GM23248 (cell line): Measurements from ENCODE around the gene JADE2. TPM values are rescaled to one million over a fixed set of nuclear protein-coding genes. Genes with fewer than 3 reads are reported as not detected.

Experiments used
- DNase-seq: peaks from one replicate; pipeline ENCODE4 v3.0.0-alpha.2; 2015
- H2AFZ ChIP-seq: fragments of 200-600 bp; sonication (generic); 2 replicates; pipeline ENCODE4 v1.6.1; 2016; ENCODE audit warnings: antibody characterized with exemption
- H3F3A ChIP-seq: fragments of 200-600 bp; sonication (generic); 2 replicates; pipeline ENCODE4 v1.6.1; 2016; ENCODE audit warnings: mild to moderate bottlenecking, antibody characterized with exemption, mixed run types; ENCODE audit not compliant: insufficient read depth
- H3K27ac ChIP-seq: fragments of 200-600 bp; sonication (generic); 2 replicates; pipeline ENCODE4 v1.5.1; 2016; ENCODE audit warnings: mild to moderate bottlenecking
- H3K27me3 ChIP-seq: fragments of 200-600 bp; sonication (generic); replicated peaks from 2 replicates; pipeline ENCODE4 v1.6.1; 2016; ENCODE audit warnings: mild to moderate bottlenecking; ENCODE audit not compliant: insufficient read depth
- H3K36me3 ChIP-seq: fragments of 200-600 bp; sonication (generic); 2 replicates; pipeline ENCODE4 v1.6.1; 2016; ENCODE audit warnings: low read depth, mild to moderate bottlenecking
- H3K4me1 ChIP-seq: fragments of 200-600 bp; sonication (generic); 2 replicates; pipeline ENCODE4 v1.6.1; 2016; ENCODE audit warnings: mild to moderate bottlenecking; ENCODE audit not compliant: insufficient read depth
- H3K4me2 ChIP-seq: fragments of 200-600 bp; sonication (generic); one replicate; pipeline ENCODE4 v1.6.1; 2016; ENCODE audit warnings: mild to moderate bottlenecking; ENCODE audit not compliant: unreplicated experiment
- H3K4me3 ChIP-seq: fragments of 200-600 bp; sonication (generic); 2 replicates; pipeline ENCODE4 v1.5.1; 2016; ENCODE audit warnings: mild to moderate bottlenecking
- H3K79me2 ChIP-seq: fragments of 200-600 bp; sonication (generic); 2 replicates; pipeline ENCODE4 v1.6.1; 2016; ENCODE audit warnings: mild to moderate bottlenecking; ENCODE audit not compliant: insufficient read depth
- H3K9ac ChIP-seq: fragments of 200-600 bp; sonication (generic); 2 replicates; pipeline ENCODE4 v1.6.1; 2016; ENCODE audit warnings: mild to moderate bottlenecking
- H3K9me2 ChIP-seq: fragments of 200-600 bp; sonication (generic); 2 replicates; pipeline ENCODE4 v1.6.1; 2016; ENCODE audit warnings: mixed run types, mild to moderate bottlenecking, moderate library complexity; ENCODE audit not compliant: insufficient read depth
- H3K9me3 ChIP-seq: fragments of 200-600 bp; sonication (generic); one replicate; pipeline ENCODE4 v1.6.1; 2017; ENCODE audit warnings: low read depth
- H4K20me1 ChIP-seq: fragments of 200-600 bp; sonication (generic); 2 replicates; pipeline ENCODE4 v1.6.0; 2016; ENCODE audit not compliant: insufficient read depth
- EZH2 ChIP-seq: fragments of 200-600 bp; sonication (generic); IDR thresholded peaks from 2 replicates; pipeline ENCODE4 v1.6.1; 2018; ENCODE audit warnings: antibody characterized with exemption, mild to moderate bottlenecking; ENCODE audit not compliant: insufficient read depth, poor library complexity, severe bottlenecking
- EZH2phosphoT487 ChIP-seq: fragments of 200-600 bp; sonication (generic); IDR thresholded peaks from 2 replicates; pipeline ENCODE4 v1.6.1; 2018; ENCODE audit warnings: antibody characterized with exemption, moderate library complexity, mild to moderate bottlenecking, low read depth; ENCODE audit not compliant: insufficient read depth
- WGBS, 2 experiments: methylation state at CpG; one replicate each; pipeline ENCODE4 v1.1.6; 2015 to 2017; ENCODE audit warnings: low lambda C conversion rate in 2 of 2, low coverage in 1 of 2; ENCODE audit errors: missing lambda C conversion rate in 2 of 2; 5-methylcytosine and 5-hydroxymethylcytosine counted together
- in situ Hi-C: fragments of 300-500 bp; cut with MboI; formaldehyde crosslinking; loops from 2 replicates; pipeline ENCODE4 v1.15.0; 2020
- polyA plus RNA-seq: library from polyadenylated mRNA; unstranded; fragments of >200 nt; fragmentation: Nextera tagmentation; extraction: Ambion mirVana; gene quantifications from 2 replicates; pipeline ENCODE4 v1.2.1, GENCODE V29; 2016
- total RNA-seq: library from RNA; depleted of rRNA; stranded (reverse); fragments of >200 nt; shearing (Covaris generic); gene quantifications from 2 replicates; pipeline ENCODE4 v1.2.3, GENCODE V29; 2014

JADE2 gene
- total and polyA plus RNA-seq, 2 experiments from 2014 or later = 7.1 to 18.0 TPM

DNA sequence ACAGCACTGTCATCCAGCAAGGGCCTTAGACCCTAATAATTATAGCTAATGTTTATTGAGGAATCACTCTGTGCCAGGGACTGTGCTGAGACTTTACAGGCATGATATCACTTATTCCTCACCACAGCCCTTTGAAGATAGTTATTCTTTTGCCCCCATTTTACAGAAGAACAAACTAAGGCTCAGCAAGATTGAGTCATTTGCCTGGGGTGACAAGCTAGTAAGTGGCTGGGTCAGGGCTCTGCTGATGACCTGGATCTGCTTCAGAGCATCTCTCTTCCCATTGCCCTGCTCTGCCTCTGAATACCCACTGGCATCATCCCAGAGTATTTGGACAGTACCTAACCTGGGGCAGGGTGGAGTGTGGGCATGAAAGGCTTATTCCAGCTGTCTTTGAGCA lies 11.8 kb downstream of the JADE2 start:
- Histone ChIP-seq H2AFZ (no peak overlapping the region), H3K9me3 (no peaks in the 10 kb centered on the region), H4K20me1 (no peaks in the 10 kb centered on the region), H3F3A (no peaks in the 10 kb centered on the region), H3K27me3 (no peaks in the 10 kb centered on the region), H3K4me2 (no peak overlapping the region), H3K4me1 (no peaks in the 10 kb centered on the region), H3K9me2 (no peaks in the 10 kb centered on the region), H3K27ac (no peak overlapping the region), H3K79me2 (peaks cover 60% of the 10 kb centered on the region), H3K36me3 (peaks cover 13% of the 10 kb centered on the region; the same call in 1 of the 2 replicates), H3K4me3 (no peak overlapping the region), H3K9ac (no peak overlapping the region)
- in situ Hi-C loops = no loop called here
- no peak for TF ChIP-seq EZH2
- no peak for TF ChIP-seq EZH2phosphoT487
- DNase-seq = no peak

DNA sequence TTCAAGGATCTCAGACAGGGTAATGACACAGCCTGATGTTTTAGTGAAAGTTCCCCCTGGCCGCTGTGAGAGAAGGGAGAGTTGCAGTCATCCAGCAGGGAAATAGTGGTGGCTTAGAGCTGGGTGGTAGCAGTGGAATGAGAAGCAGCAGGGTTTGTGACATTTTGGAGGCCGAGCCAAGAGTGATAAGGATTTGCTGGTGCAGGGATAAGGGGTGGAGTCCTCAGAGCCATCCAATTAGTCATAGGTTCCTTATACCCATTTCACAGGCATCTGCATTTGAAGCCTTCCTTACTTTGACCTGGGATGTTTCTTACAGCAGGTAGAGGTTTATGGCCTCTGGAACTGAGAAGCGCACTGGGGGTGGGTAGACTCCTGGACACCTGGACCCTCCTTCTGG lies 12.8 kb downstream of the JADE2 start:
- H2AFZ ChIP-seq = no peak overlapping the region
- H3K4me3 ChIP-seq = no peak overlapping the region
- no peaks in the 10 kb centered on the region for H3K9me3 ChIP-seq
- no peak for TF ChIP-seq EZH2
- no peak for DNase-seq
- no peaks in the 10 kb centered on the region for H3K4me1 ChIP-seq
- in situ Hi-C loops = no loop called here
- H3K9me2 ChIP-seq = no peaks in the 10 kb centered on the region
- no peak overlapping the region for H3K4me2 ChIP-seq
- no peak overlapping the region for H3K9ac ChIP-seq
- H3K27me3 ChIP-seq = no peaks in the 10 kb centered on the region
- H3K27ac ChIP-seq = no peak overlapping the region
- WGBS, 2 experiments = 92 to 96% methylated on average over 3 of the region's 3 CpGs
- H4K20me1 ChIP-seq = no peaks in the 10 kb centered on the region
- H3F3A ChIP-seq = no peaks in the 10 kb centered on the region
- peaks cover 53% of the 10 kb centered on the region for H3K79me2 ChIP-seq
- H3K36me3 ChIP-seq = peaks cover 13% of the 10 kb centered on the region; the same call in 1 of the 2 replicates

DNA sequence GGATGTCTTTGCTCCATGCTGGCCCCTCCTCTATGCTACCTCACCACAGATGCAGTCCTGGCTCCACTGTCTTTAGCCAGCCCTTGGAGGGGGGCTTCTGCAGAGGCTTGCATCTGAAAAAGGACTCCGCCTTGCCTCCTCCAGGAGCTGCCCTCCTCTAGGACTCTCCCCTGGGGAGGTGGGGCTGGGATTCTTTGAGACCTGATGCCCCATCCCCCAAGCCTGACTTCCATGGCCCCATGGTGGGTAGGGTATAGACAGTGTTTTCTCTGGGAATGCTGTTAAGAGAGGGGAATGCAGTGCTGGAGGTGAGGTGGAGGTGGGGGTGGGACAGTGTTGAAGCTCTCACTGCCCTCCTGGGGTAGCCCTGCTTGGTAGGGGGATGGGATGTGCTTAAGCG lies 14.3 kb downstream of the JADE2 start:
- no peak for TF ChIP-seq EZH2phosphoT487
- TF ChIP-seq EZH2 = no peak
- H3K36me3 ChIP-seq = peaks cover 13% of the 10 kb centered on the region; the same call in 1 of the 2 replicates
- in situ Hi-C loops = no loop called here

DNA sequence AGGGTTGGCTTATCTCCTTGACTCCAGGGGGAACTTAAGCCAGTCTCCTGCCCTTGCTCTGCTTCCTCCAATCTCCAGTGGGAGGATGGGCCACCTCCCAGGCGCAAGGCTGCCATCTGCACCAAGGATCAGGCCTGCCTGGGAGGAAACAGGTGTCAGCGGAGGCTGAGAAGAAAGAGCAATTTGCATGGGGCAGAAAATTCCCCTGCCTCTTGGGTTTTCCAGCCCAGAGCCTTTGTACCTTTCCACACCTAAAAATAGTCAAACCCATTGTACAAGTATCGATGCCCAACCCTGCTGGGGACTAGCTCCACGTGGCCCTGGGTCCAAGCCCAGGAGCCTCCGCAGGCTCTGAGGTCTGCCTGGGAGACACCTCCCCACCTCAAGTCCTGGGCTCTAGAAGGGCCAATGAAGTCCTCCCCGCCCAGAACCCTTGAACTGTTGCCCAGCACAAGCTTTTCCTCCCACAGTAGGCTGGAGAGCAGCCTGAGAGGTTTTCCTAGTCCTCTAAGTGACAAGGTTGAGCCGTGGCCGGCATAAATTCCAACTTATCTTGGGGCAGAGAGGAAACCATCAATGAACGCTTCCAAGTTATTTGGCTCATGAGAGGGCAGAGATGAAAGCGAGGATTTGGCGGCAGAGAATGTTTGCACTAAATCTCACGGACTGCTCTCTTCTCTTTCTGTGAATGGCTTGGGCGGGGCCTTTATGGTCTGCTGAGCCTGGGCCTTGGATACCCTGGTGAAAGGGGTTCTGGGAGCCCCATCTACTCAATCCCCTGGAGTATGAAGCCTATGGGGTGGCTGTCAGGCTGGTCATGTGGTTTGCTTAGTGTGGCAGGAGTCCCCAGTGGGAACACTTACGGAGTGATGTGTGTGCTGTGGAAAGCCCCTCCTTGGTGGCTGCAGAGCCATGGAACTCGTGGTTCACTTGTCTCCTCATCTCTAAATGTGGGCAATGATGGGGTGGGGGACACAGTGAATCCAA lies 15.6 kb downstream of the JADE2 start:
- Histone ChIP-seq H3K4me1 (no peaks in the 10 kb centered on the region), H3K27ac (no peak overlapping the region), H3K9me3 (no peaks in the 10 kb centered on the region), H3K4me3 (no peak overlapping the region), H4K20me1 (no peaks in the 10 kb centered on the region), H2AFZ (no peak overlapping the region), H3K27me3 (no peaks in the 10 kb centered on the region), H3K4me2 (no peak overlapping the region), H3K36me3 (peaks cover 13% of the 10 kb centered on the region; the same call in 1 of the 2 replicates), H3F3A (no peaks in the 10 kb centered on the region), H3K9me2 (no peaks in the 10 kb centered on the region), H3K9ac (no peak overlapping the region), H3K79me2 (peaks cover 25% of the 10 kb centered on the region)
- TF ChIP-seq EZH2phosphoT487 (no peak), EZH2 (no peak)
- in situ Hi-C loops = no loop called here
- no peak for DNase-seq
- 90 to 91% methylated on average over 15 of the region's 15 CpGs for WGBS, 2 experiments

More for the DNA sequence above, 14.3 kb downstream of the JADE2 start:
- no peaks in the 10 kb centered on the region for H3K9me3 ChIP-seq
- no peaks in the 10 kb centered on the region for H4K20me1 ChIP-seq
- H3F3A ChIP-seq = no peaks in the 10 kb centered on the region
- no peak overlapping the region for H3K4me2 ChIP-seq
- no peak overlapping the region for H3K4me3 ChIP-seq
- DNase-seq = no peak
- H3K27ac ChIP-seq = no peak overlapping the region
- H3K9ac ChIP-seq = no peak overlapping the region
- no peaks in the 10 kb centered on the region for H3K27me3 ChIP-seq
- no peak overlapping the region for H2AFZ ChIP-seq
- no peaks in the 10 kb centered on the region for H3K4me1 ChIP-seq
- peaks cover 38% of the 10 kb centered on the region for H3K79me2 ChIP-seq
- no peaks in the 10 kb centered on the region for H3K9me2 ChIP-seq
- WGBS, 2 experiments = 94 to 100% methylated on average over 2 of the region's 2 CpGs
